ENCODE results near the gene AURKAIP1. TPM values are rescaled to one million over a fixed set of nuclear protein-coding genes. Genes with fewer than 3 reads are reported as not detected.
A peak's percentile ranks its signal among the peaks of the same experiment; 100 is the strongest.

The AURKAIP1 gene
- total and polyA plus RNA-seq, 9 of the 15 experiments (the other 6 are each of a cell fraction or from before 2014, with no cell fraction given): 7.8 to 478 (median 92.0) TPM

GRCh38 chr1:1324084-1324523 is 50.9 kb downstream of the AURKAIP1 start (continued):
- no peak for TF ChIP-seq TAF15 (IDR thresholded peaks at IDR 0.05; ENCODE audit: low read depth, low read length)
- TF ChIP-seq ZBTB17 (CRISPR knock-in tag; IDR thresholded peaks at IDR 0.05): peak; percentile 16; the same call in 1 of the 2 replicates
- no peak for TF ChIP-seq PHF20 (IDR thresholded peaks at IDR 0.05; ENCODE audit: partially characterized antibody)
- TF ChIP-seq CHD2 (IDR thresholded peaks at IDR 0.05; ENCODE audit: low read depth, low read length): peak; percentile 59
- TF ChIP-seq, protein P1, sequence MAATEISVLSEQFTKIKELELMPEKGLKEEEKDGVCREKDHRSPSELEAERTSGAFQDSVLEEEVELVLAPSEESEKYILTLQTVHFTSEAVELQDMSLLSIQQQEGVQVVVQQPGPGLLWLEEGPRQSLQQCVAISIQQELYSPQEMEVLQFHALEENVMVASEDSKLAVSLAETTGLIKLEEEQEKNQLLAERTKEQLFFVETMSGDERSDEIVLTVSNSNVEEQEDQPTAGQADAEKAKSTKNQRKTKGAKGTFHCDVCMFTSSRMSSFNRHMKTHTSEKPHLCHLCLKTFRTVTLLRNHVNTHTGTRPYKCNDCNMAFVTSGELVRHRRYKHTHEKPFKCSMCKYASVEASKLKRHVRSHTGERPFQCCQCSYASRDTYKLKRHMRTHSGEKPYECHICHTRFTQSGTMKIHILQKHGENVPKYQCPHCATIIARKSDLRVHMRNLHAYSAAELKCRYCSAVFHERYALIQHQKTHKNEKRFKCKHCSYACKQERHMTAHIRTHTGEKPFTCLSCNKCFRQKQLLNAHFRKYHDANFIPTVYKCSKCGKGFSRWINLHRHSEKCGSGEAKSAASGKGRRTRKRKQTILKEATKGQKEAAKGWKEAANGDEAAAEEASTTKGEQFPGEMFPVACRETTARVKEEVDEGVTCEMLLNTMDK (IDR thresholded peaks at IDR 0.05; ENCODE audit: borderline replicate concordance, insufficient read depth, low read depth, low read length, poor library complexity, severe bottlenecking): no peak
- 0 out of 2 replicates have a peak, but pooled peaks have one; percentile 80 for TF ChIP-seq RBM34 (IDR thresholded peaks at IDR 0.05; ENCODE audit: borderline replicate concordance, insufficient read depth, low read length)
- TF ChIP-seq ZFP30 (CRISPR knock-in tag; IDR thresholded peaks at IDR 0.05; ENCODE audit: borderline replicate concordance): no peak
- no peak for TF ChIP-seq RBBP5 (IDR thresholded peaks at IDR 0.05; ENCODE audit: borderline replicate concordance, insufficient read depth, low read length, poor library complexity, severe bottlenecking)
- TF ChIP-seq ARNT (IDR thresholded peaks at IDR 0.05): no peak
- TF ChIP-seq POLR2AphosphoS5 (IDR thresholded peaks at IDR 0.05; ENCODE audit: control insufficient read depth, insufficient read depth, low read depth, low read length): no peak
- TF ChIP-seq SAFB (IDR thresholded peaks at IDR 0.05; ENCODE audit: borderline replicate concordance, low read depth, low read length): 0 out of 2 replicates have a peak, but pooled peaks have one; percentile 67
- 0 out of 2 replicates have a peak, but pooled peaks have one; percentile 12 for TF ChIP-seq ZKSCAN1 (IDR thresholded peaks at IDR 0.05; ENCODE audit: low read depth, low read length)
- TF ChIP-seq HNRNPK (IDR thresholded peaks at IDR 0.05; ENCODE audit: low read depth, low read length, poor library complexity, severe bottlenecking): peak; percentile 85
- no peak for TF ChIP-seq SREBF2 (CRISPR knock-in tag; IDR thresholded peaks at IDR 0.05)
- no peak for TF ChIP-seq ZNF77 (CRISPR knock-in tag; IDR thresholded peaks at IDR 0.05)
- TF ChIP-seq ATF1 (CRISPR knock-in tag; IDR thresholded peaks at IDR 0.05): peak; percentile 25; the same call in 1 of the 2 replicates
- no peak; the same call in 1 of the 2 replicates for TF ChIP-seq ATF1 (tag; IDR thresholded peaks at IDR 0.05)
- peak; percentile 13; the same call in 1 of the 2 replicates for TF ChIP-seq ZBTB7A (IDR thresholded peaks at IDR 0.05; ENCODE audit: borderline replicate concordance, control insufficient read depth, low read depth, low read length)
- TF ChIP-seq UBTF (IDR thresholded peaks at IDR 0.05; ENCODE audit: borderline replicate concordance in 1 of 2, low read depth in 2 of 2, low read length in 2 of 2): 0 out of 4 replicates have a peak, but pooled peaks of 1 of the 2 experiments have one; percentile 23
- TF ChIP-seq HDAC1 (IDR thresholded peaks at IDR 0.05): no peak; a peak in 1 of 4 replicates
- no peak for TF ChIP-seq JUNB (CRISPR knock-in tag; conservative IDR thresholded peaks at IDR 0.05)
- peak; percentile 37 for TF ChIP-seq U2AF1 (optimal IDR thresholded peaks at IDR 0.05; ENCODE audit: low read depth, low read length)
- no peak for TF ChIP-seq HEY1 (CRISPR knock-in tag; IDR thresholded peaks at IDR 0.05; ENCODE audit: borderline replicate concordance)

Data from K562 (cell line).